ENCODE data around the gene LIPC. TPM values are rescaled to one million over a fixed set of nuclear protein-coding genes. Genes with fewer than 3 reads are reported as not detected.

The LIPC gene
- total and polyA plus RNA-seq, 9 of the 15 experiments (the other 6 are each of a cell fraction or from before 2014, with no cell fraction given), result 0.07 to 0.41 (median 0.11) TPM; not detected in 2

GRCh38 chr15:58551084-58551763 is 119.4 kb downstream of the LIPC start (continued):
- TF ChIP-seq FOXM1 (IDR thresholded peaks at IDR 0.05; ENCODE audit: low read depth) (0 out of 2 replicates have a peak, but pooled peaks have one; percentile 24), FOXM1 (CRISPR knock-in tag; IDR thresholded peaks at IDR 0.05; ENCODE audit: low read depth) (no peak), ZNF507 (tag; conservative IDR thresholded peaks at IDR 0.05) (no peak)

GRCh38 chr15:58551764-58552504 is 120.1 kb downstream of the LIPC start:
- peak; percentile 72 for FAIRE-seq
- CTCF ChIA-PET (ENCODE audit: low intra/inter-chr PET ratio), result no interaction called here
- no peak for TF ChIP-seq ZNF175 (CRISPR knock-in tag; IDR thresholded peaks at IDR 0.05; ENCODE audit: low read depth)
- no peak for TF ChIP-seq ID3 (CRISPR knock-in tag; IDR thresholded peaks at IDR 0.05)
- peak; percentile 76; the same call in 1 of the 2 replicates for TF ChIP-seq ID3 (tag; IDR thresholded peaks at IDR 0.05)
- no peak for TF ChIP-seq THAP12 (CRISPR knock-in tag; IDR thresholded peaks at IDR 0.05)
- TF ChIP-seq, protein P1, sequence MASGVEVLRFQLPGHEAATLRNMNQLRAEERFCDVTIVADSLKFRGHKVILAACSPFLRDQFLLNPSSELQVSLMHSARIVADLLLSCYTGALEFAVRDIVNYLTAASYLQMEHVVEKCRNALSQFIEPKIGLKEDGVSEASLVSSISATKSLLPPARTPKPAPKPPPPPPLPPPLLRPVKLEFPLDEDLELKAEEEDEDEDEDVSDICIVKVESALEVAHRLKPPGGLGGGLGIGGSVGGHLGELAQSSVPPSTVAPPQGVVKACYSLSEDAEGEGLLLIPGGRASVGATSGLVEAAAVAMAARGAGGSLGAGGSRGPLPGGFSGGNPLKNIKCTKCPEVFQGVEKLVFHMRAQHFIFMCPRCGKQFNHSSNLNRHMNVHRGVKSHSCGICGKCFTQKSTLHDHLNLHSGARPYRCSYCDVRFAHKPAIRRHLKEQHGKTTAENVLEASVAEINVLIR (CRISPR knock-in tag; IDR thresholded peaks at IDR 0.05), result no peak
- TF ChIP-seq CXXC5 (CRISPR knock-in tag; IDR thresholded peaks at IDR 0.05), result no peak
- no peak for TF ChIP-seq ZNF311 (CRISPR knock-in tag; IDR thresholded peaks at IDR 0.05)
- TF ChIP-seq ZNF586 (CRISPR knock-in tag; conservative IDR thresholded peaks at IDR 0.05), result no peak
- peak; percentile 54 for TF ChIP-seq TAL1 (IDR thresholded peaks at IDR 0.05)

More at GRCh38 chr15:58551764-58552504, 120.1 kb downstream of the LIPC start:
- peak overlapping the region; percentile 99 for H2AFZ ChIP-seq (ENCODE audit: low read depth, low read length)
- H3K79me2 ChIP-seq (ENCODE audit: control insufficient read depth, insufficient read depth, low read length), result no peaks in the 10 kb centered on the region
- no peaks in the 10 kb centered on the region for H3K36me3 ChIP-seq (ENCODE audit: control insufficient read depth, insufficient read depth, low read length)
- DNase-seq (ENCODE audit: extremely low read depth in 1 of 4, low spot score in 3 of 4), result peak in 3 of 4 experiments; percentile 42 to 77 (median 43)
- in situ Hi-C loops (cut with MboI), result no loop called here
- H3K9me3 ChIP-seq (replicated peaks; ENCODE audit: control insufficient read depth, insufficient read depth, low read depth, low read length), result no peaks in the 10 kb centered on the region
- peak; percentile 16 for ATAC-seq
- intact Hi-C loops (cut with micrococcal nuclease), result no loop called here
- BruUV-seq (replicated peaks), result no TSS peak
- H3K4me2 ChIP-seq (ENCODE audit: insufficient read depth, low read length), result peak overlapping the region; percentile 65
- H3K27me3 ChIP-seq (ENCODE audit: control insufficient read depth in 2 of 2, insufficient read depth in 2 of 2, low read length in 2 of 2), result no peaks in the 10 kb centered on the region
- WGBS (ENCODE audit: insufficient coverage, low coverage, missing lambda C conversion rate), result 21% methylated on average over 19 of the region's 23 CpGs
- no peaks in the 10 kb centered on the region for H3K9me1 ChIP-seq (ENCODE audit: control insufficient read depth, insufficient read depth, low read length)
- no peaks in the 10 kb centered on the region for H4K20me1 ChIP-seq (replicated peaks; ENCODE audit: control insufficient read depth, insufficient read depth, low read length)
- peak overlapping the region; percentile 75 for H3K27ac ChIP-seq (ENCODE audit: extremely low read depth, low read depth, low read length)
- POLR2A ChIA-PET, result no interaction called here
- H3K4me3 ChIP-seq, result peak overlapping the region; percentile 10; the same call in 1 of the 2 replicates
- peaks cover 32 to 46% of the 10 kb centered on the region in 2 experiments for H3K4me1 ChIP-seq (replicated peaks in 1 of 2; ENCODE audit: control insufficient read depth in 2 of 2, insufficient read depth in 2 of 2, low read length in 2 of 2)
- peak overlapping the region; percentile 60 to 78; a peak in 3 of 4 replicates for H3K9ac ChIP-seq (ENCODE audit: insufficient read depth in 1 of 2, low read depth in 2 of 2, low read length in 2 of 2)
